ENCODE results near the gene THSD4. TPM values are rescaled to one million over a fixed set of nuclear protein-coding genes. Genes with fewer than 3 reads are reported as not detected.

THSD4 gene
- total and polyA plus RNA-seq, 9 of the 15 experiments (the other 6 are each of a cell fraction or from before 2014, with no cell fraction given): 0.04 TPM; not detected in 5

DNA sequence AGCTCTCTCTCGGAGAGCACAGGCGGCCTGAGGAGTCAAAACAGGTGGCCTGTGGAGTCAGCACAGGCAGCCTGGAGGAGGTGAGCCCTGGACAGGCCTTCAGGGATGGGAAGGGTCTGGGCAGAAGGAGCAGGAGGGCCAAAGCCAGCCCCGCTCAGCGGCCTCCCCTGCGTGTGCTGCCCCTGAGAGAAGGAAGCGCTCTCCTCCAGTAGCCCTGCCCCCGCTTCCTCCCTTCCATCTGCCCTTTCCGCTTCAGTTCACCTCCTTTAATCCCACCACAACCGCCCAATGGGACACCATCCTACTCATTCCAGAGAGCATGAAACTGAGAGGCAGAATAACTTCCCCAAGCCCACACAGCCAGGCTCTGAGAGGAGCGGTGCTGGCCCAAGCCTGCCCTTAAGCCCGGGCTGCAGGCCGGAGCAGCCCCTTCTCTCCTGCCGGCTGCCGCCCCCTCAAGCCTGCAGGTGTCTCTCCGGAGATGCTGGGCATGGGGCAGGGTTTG, 691.9 kb downstream of the THSD4 start:
- TF ChIP-seq ZNF785 (CRISPR knock-in tag; IDR thresholded peaks at IDR 0.05) (no peak), ZNF668 (CRISPR knock-in tag; IDR thresholded peaks at IDR 0.05) (no peak), ZBTB17 (CRISPR knock-in tag; IDR thresholded peaks at IDR 0.05) (no peak), MED1 (CRISPR knock-in tag; IDR thresholded peaks at IDR 0.05; ENCODE audit: borderline replicate concordance) (no peak), ETV5 (CRISPR knock-in tag; IDR thresholded peaks at IDR 0.05; ENCODE audit: low read depth) (no peak), NCOR1 (IDR thresholded peaks at IDR 0.05) (no peak), NFYB (IDR thresholded peaks at IDR 0.05; ENCODE audit: extremely low read depth, insufficient read length) (no peak), NFE2L1 (tag; IDR thresholded peaks at IDR 0.05; ENCODE audit: borderline replicate concordance, low read depth) (no peak)
- POLR2A ChIA-PET: interaction anchor here (1.4 kb wide), 1 partner anchor 12 kb away, joined by 3 read pairs; no protein-coding TSS in a partner anchor
- Histone ChIP-seq H4K20me1 (replicated peaks; ENCODE audit: control insufficient read depth, insufficient read depth, low read length) (peaks cover 5% of the 10 kb centered on the region), H3K9me3 (replicated peaks; ENCODE audit: control insufficient read depth, insufficient read depth, low read depth, low read length) (no peaks in the 10 kb centered on the region), H3K4me1 (replicated peaks in 1 of 2; ENCODE audit: control insufficient read depth in 2 of 2, insufficient read depth in 2 of 2, low read length in 2 of 2) (peaks cover 0 to 13% of the 10 kb centered on the region in 2 experiments; a peak in 2 of 5 replicates), H3K79me2 (ENCODE audit: control insufficient read depth, insufficient read depth, low read length) (no peaks in the 10 kb centered on the region), H3K4me3 (no peak overlapping the region), H2AFZ (ENCODE audit: low read depth, low read length) (no peak overlapping the region), H3K27ac (ENCODE audit: extremely low read depth, low read depth, low read length) (no peak overlapping the region), H3K9ac (ENCODE audit: insufficient read depth in 1 of 2, low read depth in 2 of 2, low read length in 2 of 2) (no peak overlapping the region), H3K4me2 (ENCODE audit: insufficient read depth, low read length) (no peak overlapping the region), H3K36me3 (ENCODE audit: control insufficient read depth, insufficient read depth, low read length) (no peaks in the 10 kb centered on the region), H3K9me1 (ENCODE audit: control insufficient read depth, insufficient read depth, low read length) (no peaks in the 10 kb centered on the region), H3K27me3 (ENCODE audit: control insufficient read depth in 2 of 2, insufficient read depth in 2 of 2, low read length in 2 of 2) (peaks cover 28 to 52% of the 10 kb centered on the region in 2 experiments; a peak in 4 of 5 replicates)
- intact Hi-C loops (cut with micrococcal nuclease): loop anchor here (10.0 kb wide), 2 partner anchors 362 to 422 kb away; no protein-coding TSS in a partner anchor
- BruUV-seq (replicated peaks): no TSS peak
- CTCF ChIA-PET (ENCODE audit: low intra/inter-chr PET ratio): no interaction called here
- in situ Hi-C loops (cut with MboI): loop anchor here (5.0 kb wide), 1 partner anchor 345 kb away; no protein-coding TSS in a partner anchor
- DNase-seq (ENCODE audit: extremely low read depth in 1 of 4, low spot score in 3 of 4) (no peak), ATAC-seq (no peak), FAIRE-seq (no peak)
- WGBS (ENCODE audit: insufficient coverage, low coverage, missing lambda C conversion rate): under 1% methylated on average over 13 of the region's 15 CpGs
